Measurements from ENCODE around the gene PKIG. TPM values are rescaled to one million over a fixed set of nuclear protein-coding genes. Genes with fewer than 3 reads are reported as not detected.

PKIG gene
- total and polyA plus RNA-seq, 9 of the 15 experiments (the other 6 are each of a cell fraction or from before 2014, with no cell fraction given) = 0.13 to 7.0 (median 4.7) TPM

DNA sequence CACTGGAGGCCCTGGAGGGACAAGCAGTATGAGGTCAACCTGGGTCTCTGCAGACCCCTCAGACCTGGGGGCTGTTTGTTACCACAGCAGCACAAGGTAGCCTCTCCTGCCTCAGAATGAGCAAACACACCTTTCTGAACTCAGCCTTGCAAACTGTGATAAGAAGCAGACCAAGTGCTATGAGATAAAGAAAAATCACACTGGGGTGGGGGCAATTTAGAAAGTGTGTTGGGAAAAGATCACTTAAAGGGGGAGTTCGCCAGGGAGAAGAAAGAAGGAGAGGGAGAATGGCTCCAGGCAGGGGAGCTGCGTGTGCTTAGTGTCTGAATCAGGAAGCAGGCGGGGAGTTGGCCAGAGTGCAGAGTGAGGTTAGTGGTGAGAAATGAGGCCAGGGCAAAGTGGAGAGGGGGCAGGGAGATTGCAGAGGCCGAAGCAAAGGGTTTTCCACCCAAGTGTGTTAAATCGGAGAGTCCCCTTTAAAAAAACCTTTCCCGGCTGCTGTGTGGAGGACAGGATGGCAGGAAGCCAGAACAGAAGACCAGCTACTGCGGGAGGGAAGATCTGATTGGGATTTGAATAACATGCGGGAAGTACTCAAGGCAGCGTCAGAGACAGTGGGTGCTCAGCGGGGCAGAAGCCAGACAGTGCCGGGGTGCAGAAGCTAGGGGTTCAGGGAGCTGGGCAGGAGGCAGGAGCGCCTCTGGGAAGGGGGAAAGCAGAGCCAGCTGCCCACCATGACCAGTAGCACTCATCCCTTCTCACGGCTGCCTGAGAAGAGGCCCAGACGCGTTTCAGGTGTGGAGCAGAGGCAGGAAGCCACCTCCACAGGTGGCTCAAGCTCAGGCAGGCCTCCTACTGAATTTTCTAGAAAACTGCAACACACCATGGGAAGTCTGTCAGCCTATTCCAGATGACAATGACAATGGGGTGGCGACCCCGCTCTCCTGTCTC is 60.1 kb downstream of the PKIG start (continued):
- 0 out of 2 replicates have a peak, but pooled peaks have one; percentile 9 for TF ChIP-seq PHF8 (IDR thresholded peaks at IDR 0.05; ENCODE audit: borderline replicate concordance, low read length)
- no peak for TF ChIP-seq ZNF444 (CRISPR knock-in tag; IDR thresholded peaks at IDR 0.05)
- TF ChIP-seq ZNF696 (CRISPR knock-in tag; conservative IDR thresholded peaks at IDR 0.05) = no peak
- peak; percentile 85 for TF ChIP-seq CBFA2T3 (IDR thresholded peaks at IDR 0.05)
- TF ChIP-seq EP300 (IDR thresholded peaks at IDR 0.05; ENCODE audit: low read length) = 0 out of 2 replicates have a peak, but pooled peaks have one; percentile 5
- peak; percentile 58; the same call in 1 of the 2 replicates for TF ChIP-seq DPF2 (IDR thresholded peaks at IDR 0.05)
- peak; percentile 69 for TF ChIP-seq TCF3 (CRISPR knock-in tag; IDR thresholded peaks at IDR 0.05)
- TF ChIP-seq, protein P1, sequence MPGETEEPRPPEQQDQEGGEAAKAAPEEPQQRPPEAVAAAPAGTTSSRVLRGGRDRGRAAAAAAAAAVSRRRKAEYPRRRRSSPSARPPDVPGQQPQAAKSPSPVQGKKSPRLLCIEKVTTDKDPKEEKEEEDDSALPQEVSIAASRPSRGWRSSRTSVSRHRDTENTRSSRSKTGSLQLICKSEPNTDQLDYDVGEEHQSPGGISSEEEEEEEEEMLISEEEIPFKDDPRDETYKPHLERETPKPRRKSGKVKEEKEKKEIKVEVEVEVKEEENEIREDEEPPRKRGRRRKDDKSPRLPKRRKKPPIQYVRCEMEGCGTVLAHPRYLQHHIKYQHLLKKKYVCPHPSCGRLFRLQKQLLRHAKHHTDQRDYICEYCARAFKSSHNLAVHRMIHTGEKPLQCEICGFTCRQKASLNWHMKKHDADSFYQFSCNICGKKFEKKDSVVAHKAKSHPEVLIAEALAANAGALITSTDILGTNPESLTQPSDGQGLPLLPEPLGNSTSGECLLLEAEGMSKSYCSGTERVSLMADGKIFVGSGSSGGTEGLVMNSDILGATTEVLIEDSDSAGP (CRISPR knock-in tag; IDR thresholded peaks at IDR 0.05) = peak; percentile 74; the same call in 1 of the 2 replicates
- no peak for TF ChIP-seq NR2C1 (IDR thresholded peaks at IDR 0.05)
- no peak for TF ChIP-seq NR2C1 (tag; IDR thresholded peaks at IDR 0.05)
- TF ChIP-seq ZNF12 (CRISPR knock-in tag; IDR thresholded peaks at IDR 0.05) = peak; percentile 88
- TF ChIP-seq ZNF561 (CRISPR knock-in tag; conservative IDR thresholded peaks at IDR 0.05) = no peak
- no peak for TF ChIP-seq HDAC3 (IDR thresholded peaks at IDR 0.05; ENCODE audit: borderline replicate concordance, partially characterized antibody)
- TF ChIP-seq TRIM24 (IDR thresholded peaks at IDR 0.05) = peak in 1 of 2 experiments; percentile 27; a peak in 1 of 4 replicates
- no peak for TF ChIP-seq THRAP3 (IDR thresholded peaks at IDR 0.05; ENCODE audit: borderline replicate concordance)
- peak; percentile 75 for TF ChIP-seq CBFA2T2 (conservative IDR thresholded peaks at IDR 0.05)
- TF ChIP-seq OTX1 (CRISPR knock-in tag; IDR thresholded peaks at IDR 0.05) = 0 out of 2 replicates have a peak, but pooled peaks have one; percentile 41
- TF ChIP-seq, protein P2, sequence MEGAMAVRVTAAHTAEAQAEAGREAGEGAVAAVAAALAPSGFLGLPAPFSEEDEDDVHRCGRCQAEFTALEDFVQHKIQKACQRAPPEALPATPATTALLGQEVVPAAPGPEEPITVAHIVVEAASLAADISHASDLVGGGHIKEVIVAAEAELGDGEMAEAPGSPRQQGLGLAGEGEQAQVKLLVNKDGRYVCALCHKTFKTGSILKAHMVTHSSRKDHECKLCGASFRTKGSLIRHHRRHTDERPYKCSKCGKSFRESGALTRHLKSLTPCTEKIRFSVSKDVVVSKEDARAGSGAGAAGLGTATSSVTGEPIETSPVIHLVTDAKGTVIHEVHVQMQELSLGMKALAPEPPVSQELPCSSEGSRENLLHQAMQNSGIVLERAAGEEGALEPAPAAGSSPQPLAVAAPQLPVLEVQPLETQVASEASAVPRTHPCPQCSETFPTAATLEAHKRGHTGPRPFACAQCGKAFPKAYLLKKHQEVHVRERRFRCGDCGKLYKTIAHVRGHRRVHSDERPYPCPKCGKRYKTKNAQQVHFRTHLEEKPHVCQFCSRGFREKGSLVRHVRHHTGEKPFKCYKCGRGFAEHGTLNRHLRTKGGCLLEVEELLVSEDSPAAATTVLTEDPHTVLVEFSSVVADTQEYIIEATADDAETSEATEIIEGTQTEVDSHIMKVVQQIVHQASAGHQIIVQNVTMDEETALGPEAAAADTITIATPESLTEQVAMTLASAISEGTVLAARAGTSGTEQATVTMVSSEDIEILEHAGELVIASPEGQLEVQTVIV (CRISPR knock-in tag; IDR thresholded peaks at IDR 0.05; ENCODE audit: borderline replicate concordance) = no peak
- peak; percentile 84 for TF ChIP-seq NFIC (IDR thresholded peaks at IDR 0.05)
- no peak for TF ChIP-seq YBX1 (IDR thresholded peaks at IDR 0.05)
- no peak for TF ChIP-seq NR2C2 (CRISPR knock-in tag; IDR thresholded peaks at IDR 0.05)
- peak; percentile 24; the same call in 1 of the 2 replicates for TF ChIP-seq NR2C2 (tag; IDR thresholded peaks at IDR 0.05)
- TF ChIP-seq SMARCE1 (IDR thresholded peaks at IDR 0.05) = peak; percentile 54; the same call in 1 of the 2 replicates
- 0 out of 2 replicates have a peak, but pooled peaks have one; percentile 50 for TF ChIP-seq SMARCA4 (IDR thresholded peaks at IDR 0.05)
- 0 out of 2 replicates have a peak, but pooled peaks have one; percentile 7 for TF ChIP-seq CTBP1 (IDR thresholded peaks at IDR 0.05; ENCODE audit: borderline replicate concordance)
- no peak for TF ChIP-seq CEBPG (CRISPR knock-in tag; IDR thresholded peaks at IDR 0.05)
- no peak for TF ChIP-seq CEBPG (tag; conservative IDR thresholded peaks at IDR 0.05 in 1 of 2, IDR thresholded peaks at IDR 0.05 in 1 of 2)

Measured in K562 (cell line).